Neural cell (in vitro differentiated cells): ENCODE data around the gene IPO11.

Experiments
- EZH2 ChIP-seq: fragments of 200-600, 300-800 bp; shearing (Covaris generic), sonication (generic); IDR thresholded peaks from 2 replicates; pipeline ENCODE4 v1.6.1; 2014; ENCODE audit warnings: antibody characterized with exemption, low read length, borderline replicate concordance, mild to moderate bottlenecking; ENCODE audit not compliant: insufficient read depth, poor library complexity, severe bottlenecking
- RAD21 ChIP-seq: fragments of 450-650 bp; conservative IDR thresholded peaks from 2 replicates; pipeline ENCODE4 v1.6.1; 2014; ENCODE audit warnings: antibody characterized with exemption, mild to moderate bottlenecking, moderate library complexity
- TAF1 ChIP-seq: IDR thresholded peaks from 2 replicates; pipeline ENCODE4 v1.6.1; 2012; ENCODE audit warnings: low read depth
- TF ChIP-seq, protein P1 (sequence below): fragments of 450-650 bp; IDR thresholded peaks from 2 replicates; pipeline ENCODE4 v1.5.1; 2014; ENCODE audit warnings: antibody characterized with exemption, mild to moderate bottlenecking, moderate library complexity; ENCODE audit not compliant: poor library complexity, severe bottlenecking

DNA sequence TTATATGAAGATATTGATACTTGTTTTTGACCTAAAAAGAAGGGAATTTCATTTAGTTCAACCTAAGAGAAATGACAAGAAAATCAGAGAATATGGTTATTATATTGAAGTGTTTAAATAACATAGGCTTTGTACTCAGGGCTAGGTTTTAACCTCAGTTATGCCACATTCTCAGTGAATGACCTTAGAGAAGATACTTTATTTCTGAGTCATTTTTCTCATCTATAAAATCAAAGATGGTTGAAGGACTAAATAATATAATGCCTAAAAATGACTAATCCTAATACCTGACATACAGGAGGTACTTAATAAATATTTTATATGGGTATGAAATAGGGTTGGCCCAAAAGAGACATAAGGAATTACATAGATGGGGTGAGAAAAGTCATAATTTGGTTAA lies 41.2 kb upstream of the IPO11 start:
- TF ChIP-seq EZH2 (no peak), RAD21 (no peak), TAF1 (no peak)
- TF ChIP-seq, protein P1, sequence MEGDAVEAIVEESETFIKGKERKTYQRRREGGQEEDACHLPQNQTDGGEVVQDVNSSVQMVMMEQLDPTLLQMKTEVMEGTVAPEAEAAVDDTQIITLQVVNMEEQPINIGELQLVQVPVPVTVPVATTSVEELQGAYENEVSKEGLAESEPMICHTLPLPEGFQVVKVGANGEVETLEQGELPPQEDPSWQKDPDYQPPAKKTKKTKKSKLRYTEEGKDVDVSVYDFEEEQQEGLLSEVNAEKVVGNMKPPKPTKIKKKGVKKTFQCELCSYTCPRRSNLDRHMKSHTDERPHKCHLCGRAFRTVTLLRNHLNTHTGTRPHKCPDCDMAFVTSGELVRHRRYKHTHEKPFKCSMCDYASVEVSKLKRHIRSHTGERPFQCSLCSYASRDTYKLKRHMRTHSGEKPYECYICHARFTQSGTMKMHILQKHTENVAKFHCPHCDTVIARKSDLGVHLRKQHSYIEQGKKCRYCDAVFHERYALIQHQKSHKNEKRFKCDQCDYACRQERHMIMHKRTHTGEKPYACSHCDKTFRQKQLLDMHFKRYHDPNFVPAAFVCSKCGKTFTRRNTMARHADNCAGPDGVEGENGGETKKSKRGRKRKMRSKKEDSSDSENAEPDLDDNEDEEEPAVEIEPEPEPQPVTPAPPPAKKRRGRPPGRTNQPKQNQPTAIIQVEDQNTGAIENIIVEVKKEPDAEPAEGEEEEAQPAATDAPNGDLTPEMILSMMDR = no peak
